Gastroesophageal sphincter (tissue), 3 donors: ENCODE results near the gene CCL25.
"Not testable (repeated sequence)": the region's sequence is repeated elsewhere in the genome, so short reads cannot be mapped to it uniquely, and the experiment has no call there.

Source experiments
- EP300 ChIP-seq: sonication (generic); formaldehyde crosslinking; IDR thresholded peaks from one replicate; pipeline ENCODE4 v1.6.1; 2017; ENCODE audit warnings: antibody characterized with exemption, mild to moderate bottlenecking
- POLR2A ChIP-seq, 2 donors: fragments of 450-650 bp; IDR thresholded peaks; one replicate each; pipeline ENCODE4 v1.6.1; 2017; ENCODE audit warnings: antibody characterized with exemption in 2 of 2, mild to moderate bottlenecking in 2 of 2, moderate library complexity in 1 of 2
- POLR2AphosphoS5 ChIP-seq: sonication (generic); formaldehyde crosslinking; IDR thresholded peaks from one replicate; pipeline ENCODE4 v1.6.1; 2017; ENCODE audit warnings: antibody characterized with exemption
- TF ChIP-seq, protein P1 (sequence below), 4 experiments: fragments of 200-600 bp in 2 of 4; fragments of 450-650 bp in 2 of 4; sonication (generic) in 1 of 4; IDR thresholded peaks; one replicate each; pipeline ENCODE4 v1.5.1; 2017 to 2019; ENCODE audit warnings: antibody characterized with exemption in 4 of 4, mild to moderate bottlenecking in 2 of 4, moderate library complexity in 2 of 4

DNA sequence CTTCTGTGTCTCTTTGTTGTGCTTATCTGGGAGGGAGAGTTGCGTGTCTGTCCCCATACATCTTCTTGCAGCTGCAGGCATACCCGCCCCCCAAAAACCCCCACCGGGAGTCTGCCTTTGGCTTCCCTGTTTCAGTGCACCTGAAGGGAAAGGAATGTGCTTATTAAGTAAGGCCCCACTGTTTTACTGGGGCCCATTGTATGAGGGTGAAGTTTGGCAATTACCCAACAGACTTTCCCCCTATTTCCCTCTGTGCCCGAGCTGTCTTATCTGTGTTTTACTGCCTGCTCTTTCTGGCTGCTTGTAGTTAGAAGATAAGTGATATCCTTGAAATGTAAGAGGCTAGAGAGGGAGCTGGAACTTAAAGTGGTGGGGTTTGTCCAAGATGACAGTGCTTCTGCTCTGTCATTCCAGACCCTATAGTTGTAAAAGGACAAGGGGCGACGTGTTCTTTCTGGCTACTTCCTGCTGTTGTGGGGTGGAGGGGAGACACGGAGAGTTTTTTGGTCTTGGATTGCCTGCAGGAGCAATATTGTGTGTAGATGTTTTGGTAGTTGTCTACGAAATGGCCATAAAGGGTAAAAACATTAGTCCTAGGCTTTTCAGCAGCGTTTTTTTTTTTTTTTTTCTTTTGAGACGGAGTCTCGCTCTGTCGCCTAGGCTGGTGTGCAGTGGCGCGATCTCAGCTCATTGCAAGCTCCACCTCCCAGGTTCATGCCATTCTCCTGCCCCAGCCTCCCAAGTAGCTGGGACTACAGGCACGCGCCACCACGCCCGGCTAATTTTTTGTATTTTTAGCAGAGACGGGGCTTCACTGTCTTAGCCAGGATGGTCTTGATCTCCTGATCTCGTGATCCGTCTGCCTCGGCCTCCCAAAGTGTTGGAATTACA, 19.0 kb upstream of the CCL25 start:
- TF ChIP-seq POLR2AphosphoS5; POLR2A (IDR thresholded peaks at IDR 0.05); EP300: not testable (repeated sequence)
- TF ChIP-seq, protein P1, sequence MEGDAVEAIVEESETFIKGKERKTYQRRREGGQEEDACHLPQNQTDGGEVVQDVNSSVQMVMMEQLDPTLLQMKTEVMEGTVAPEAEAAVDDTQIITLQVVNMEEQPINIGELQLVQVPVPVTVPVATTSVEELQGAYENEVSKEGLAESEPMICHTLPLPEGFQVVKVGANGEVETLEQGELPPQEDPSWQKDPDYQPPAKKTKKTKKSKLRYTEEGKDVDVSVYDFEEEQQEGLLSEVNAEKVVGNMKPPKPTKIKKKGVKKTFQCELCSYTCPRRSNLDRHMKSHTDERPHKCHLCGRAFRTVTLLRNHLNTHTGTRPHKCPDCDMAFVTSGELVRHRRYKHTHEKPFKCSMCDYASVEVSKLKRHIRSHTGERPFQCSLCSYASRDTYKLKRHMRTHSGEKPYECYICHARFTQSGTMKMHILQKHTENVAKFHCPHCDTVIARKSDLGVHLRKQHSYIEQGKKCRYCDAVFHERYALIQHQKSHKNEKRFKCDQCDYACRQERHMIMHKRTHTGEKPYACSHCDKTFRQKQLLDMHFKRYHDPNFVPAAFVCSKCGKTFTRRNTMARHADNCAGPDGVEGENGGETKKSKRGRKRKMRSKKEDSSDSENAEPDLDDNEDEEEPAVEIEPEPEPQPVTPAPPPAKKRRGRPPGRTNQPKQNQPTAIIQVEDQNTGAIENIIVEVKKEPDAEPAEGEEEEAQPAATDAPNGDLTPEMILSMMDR (IDR thresholded peaks at IDR 0.05) = not testable (repeated sequence)
